SK-N-SH (cell line): ENCODE data around the gene RNF8. TPM values are rescaled to one million over a fixed set of nuclear protein-coding genes. Genes with fewer than 3 reads are reported as not detected.

Experiments
- CTCF ChIA-PET: fragments of 300-600, 350-600 bp; formaldehyde crosslinking; extraction: SDS; loops from one replicate; lab custom pipeline; 2021; lab: Yijun Ruan, JAX
- POLR2A ChIA-PET: fragments of 350-600 bp; sonication (Branson Sonifier 250); formaldehyde crosslinking; extraction: SDS; loops from one replicate; lab custom pipeline; 2020; ENCODE audit warnings: antibody characterized with exemption, inconsistent platforms; lab: Yijun Ruan, JAX
- DNase-seq: peaks from one replicate; pipeline ENCODE4 v3.0.0; 2012
- H2AFZ ChIP-seq: fragments of 200-600 bp; sonication (generic); 2 replicates; pipeline ENCODE4 v1.8.1; 2016; ENCODE audit warnings: antibody characterized with exemption, mild to moderate bottlenecking, low read depth
- H3F3A ChIP-seq: fragments of 200-600 bp; sonication (generic); replicated peaks from 2 replicates; pipeline ENCODE3; 2016; ENCODE audit warnings: antibody characterized with exemption, mild to moderate bottlenecking; ENCODE audit not compliant: insufficient read depth
- H3K27ac ChIP-seq, 2 experiments: fragments of 200-500 bp in 1 of 2; fragments of 200-600 bp in 1 of 2; sonication (Bioruptor generic) in 1 of 2; sonication (generic), shearing (Covaris generic) in 1 of 2; 2 replicates each; pipeline versions ENCODE4 v1.5.1 to v1.6.1; 2014 to 2016; ENCODE audit warnings: low read depth in 2 of 2, inconsistent platforms in 1 of 2, low read length in 1 of 2, mild to moderate bottlenecking in 1 of 2, mixed read lengths in 1 of 2
- H3K27me3 ChIP-seq: fragments of 200-600 bp; sonication (generic), shearing (Covaris generic); 2 replicates; pipeline ENCODE4 v1.6.1; 2016; ENCODE audit warnings: mixed run types; ENCODE audit not compliant: insufficient read depth
- H3K36me3 ChIP-seq, 2 experiments: fragments of 200-500 bp in 1 of 2; fragments of 200-600 bp in 1 of 2; sonication (Bioruptor generic) in 1 of 2; sonication (generic) in 1 of 2; replicated peaks in 1 of 2; 2 replicates each; pipeline versions ENCODE3 to v1.5.1; 2014 to 2016; ENCODE audit warnings: low read length in 1 of 2, mild to moderate bottlenecking in 1 of 2; ENCODE audit not compliant: insufficient read depth in 2 of 2, control insufficient read depth in 1 of 2
- H3K4me1 ChIP-seq, 2 experiments: fragments of 200-500 bp in 1 of 2; fragments of 200-600 bp in 1 of 2; sonication (Bioruptor generic) in 1 of 2; sonication (generic), shearing (Covaris generic) in 1 of 2; 2 replicates each; pipeline versions ENCODE4 v1.5.1 to v1.6.1; 2014 to 2016; ENCODE audit warnings: low read depth in 1 of 2, low read length in 1 of 2, mixed run types in 1 of 2; ENCODE audit not compliant: insufficient read depth in 2 of 2, control insufficient read depth in 1 of 2
- H3K4me2 ChIP-seq: fragments of 200-600 bp; sonication (generic), shearing (Covaris generic); 2 replicates; pipeline ENCODE4 v1.6.1; 2017; ENCODE audit warnings: mixed run types
- H3K4me3 ChIP-seq, 2 experiments: fragments of 200-500 bp in 1 of 2; fragments of 200-600 bp in 1 of 2; sonication (Bioruptor generic) in 1 of 2; sonication (generic), shearing (Covaris generic) in 1 of 2; 2 replicates each; pipeline versions ENCODE4 v1.5.1 to v1.8.1; 2014 to 2016; ENCODE audit warnings: low read depth in 2 of 2, inconsistent platforms in 1 of 2, low read length in 1 of 2, mild to moderate bottlenecking in 1 of 2, mixed read lengths in 1 of 2, moderate library complexity in 1 of 2
- H3K79me2 ChIP-seq: fragments of 200-600 bp; sonication (generic); 2 replicates; pipeline ENCODE4 v1.8.1; 2017; ENCODE audit warnings: mild to moderate bottlenecking; ENCODE audit not compliant: insufficient read depth
- H3K9ac ChIP-seq: fragments of 200-600 bp; sonication (generic); 2 replicates; pipeline ENCODE4 v1.6.1; 2017; ENCODE audit warnings: mixed run types
- H3K9me2 ChIP-seq: fragments of 200-600 bp; sonication (generic); 2 replicates; pipeline ENCODE4 v1.6.1; 2017; ENCODE audit warnings: mixed run types
- H3K9me3 ChIP-seq: fragments of 200-600 bp; sonication (generic); 2 replicates; pipeline ENCODE4 v1.6.1; 2017; ENCODE audit warnings: mixed run types, mild to moderate bottlenecking, moderate library complexity
- H4K20me1 ChIP-seq: fragments of 200-600 bp; sonication (generic); 2 replicates; pipeline ENCODE4 v1.6.1; 2017; ENCODE audit warnings: mild to moderate bottlenecking, mixed run types; ENCODE audit not compliant: insufficient read depth
- CHD2 ChIP-seq: fragments of 150-350 bp; IDR thresholded peaks from 2 replicates; pipeline ENCODE4 v1.6.1; 2018; ENCODE audit warnings: low read length; ENCODE audit not compliant: partially characterized antibody
- EZH2phosphoT487 ChIP-seq: fragments of 200-600 bp; sonication (generic); IDR thresholded peaks from 2 replicates; pipeline ENCODE4 v1.6.1; 2017; ENCODE audit warnings: low read depth, mixed run types, mild to moderate bottlenecking, antibody characterized with exemption, moderate library complexity, borderline replicate concordance
- FOXJ3 ChIP-seq: sonication (generic); formaldehyde crosslinking; IDR thresholded peaks from 2 replicates; pipeline ENCODE4 v1.5.1; 2020; ENCODE audit warnings: mild to moderate bottlenecking, missing genetic modification reagents
- GABPA ChIP-seq: IDR thresholded peaks from 2 replicates; pipeline ENCODE4 v1.4.0; 2012; ENCODE audit warnings: low read depth, mild to moderate bottlenecking
- MEF2A ChIP-seq: IDR thresholded peaks from 2 replicates; pipeline ENCODE4 v1.4.0; 2012; ENCODE audit warnings: low read depth, borderline replicate concordance
- MXI1 ChIP-seq: IDR thresholded peaks from 2 replicates; pipeline ENCODE4 v1.6.1; 2012; ENCODE audit warnings: mild to moderate bottlenecking, low read depth, low read length, improper control_type of control experiment
- NFIC ChIP-seq: IDR thresholded peaks from 2 replicates; pipeline ENCODE4 v1.4.0; 2012; ENCODE audit warnings: borderline replicate concordance
- POLR2AphosphoS5 ChIP-seq: IDR thresholded peaks from 2 replicates; pipeline ENCODE4 v1.6.1; 2012; ENCODE audit warnings: low read depth, low read length
- RAD21 ChIP-seq: IDR thresholded peaks from 2 replicates; pipeline ENCODE4 v1.6.1; 2012; ENCODE audit warnings: mild to moderate bottlenecking, low read length
- RCOR1 ChIP-seq: fragments of 150-350 bp; IDR thresholded peaks from 2 replicates; pipeline ENCODE4 v1.6.1; 2017; ENCODE audit warnings: antibody characterized with exemption, low read length
- SIN3A ChIP-seq: IDR thresholded peaks from 2 replicates; pipeline ENCODE4 v1.6.1; 2012; ENCODE audit warnings: low read depth, mild to moderate bottlenecking, low read length, moderate library complexity, borderline replicate concordance
- TAF1 ChIP-seq: IDR thresholded peaks from 2 replicates; pipeline ENCODE4 v1.6.1; 2012; ENCODE audit warnings: low read depth, mild to moderate bottlenecking, low read length, moderate library complexity, borderline replicate concordance
- TCF12 ChIP-seq: IDR thresholded peaks from 2 replicates; pipeline ENCODE4 v1.4.0; 2012
- TEAD4 ChIP-seq: IDR thresholded peaks from 2 replicates; pipeline ENCODE4 v1.4.0; 2012; ENCODE audit warnings: mild to moderate bottlenecking, borderline replicate concordance; ENCODE audit not compliant: insufficient read depth
- YY1 ChIP-seq: IDR thresholded peaks from 2 replicates; pipeline ENCODE4 v1.4.0; 2012; ENCODE audit warnings: low read depth, mild to moderate bottlenecking
- WGBS: methylation state at CpG from one replicate; pipeline ENCODE4 v1.1.6; 2017; ENCODE audit warnings: low lambda C conversion rate; 5-methylcytosine and 5-hydroxymethylcytosine counted together
- polyA plus RNA-seq, 3 experiments: library from polyadenylated mRNA; depleted of rRNA; stranded (reverse); fragments of >200 nt; gene quantifications; 2 replicates each; pipeline ENCODE4 v1.2.3, GENCODE V29; 2012
- TF ChIP-seq, protein P1 (sequence below): IDR thresholded peaks from 2 replicates; pipeline ENCODE4 v1.4.0; 2012; ENCODE audit warnings: low read depth, borderline replicate concordance
- TF ChIP-seq, protein P2 (sequence below): fragments of 150-350 bp; IDR thresholded peaks from 2 replicates; pipeline ENCODE4 v1.6.1; 2017; ENCODE audit warnings: antibody characterized with exemption, low read length, low read depth, borderline replicate concordance
- TF ChIP-seq, protein P3 (sequence below): IDR thresholded peaks from 2 replicates; pipeline ENCODE4; 2012
- TF ChIP-seq, protein P4 (sequence below): IDR thresholded peaks from 2 replicates; pipeline ENCODE4 v1.4.0; 2012; ENCODE audit warnings: low read depth, borderline replicate concordance
- TF ChIP-seq, protein P5 (sequence below): fragments of 200-600 bp; sonication (generic); IDR thresholded peaks from 2 replicates; pipeline ENCODE4 v1.6.1; 2017; ENCODE audit warnings: antibody characterized with exemption, mild to moderate bottlenecking, moderate library complexity

The RNF8 gene
- polyA plus RNA-seq, 1 of the 3 experiments (the other 2 are of a cell fraction): 21.7 TPM

DNA sequence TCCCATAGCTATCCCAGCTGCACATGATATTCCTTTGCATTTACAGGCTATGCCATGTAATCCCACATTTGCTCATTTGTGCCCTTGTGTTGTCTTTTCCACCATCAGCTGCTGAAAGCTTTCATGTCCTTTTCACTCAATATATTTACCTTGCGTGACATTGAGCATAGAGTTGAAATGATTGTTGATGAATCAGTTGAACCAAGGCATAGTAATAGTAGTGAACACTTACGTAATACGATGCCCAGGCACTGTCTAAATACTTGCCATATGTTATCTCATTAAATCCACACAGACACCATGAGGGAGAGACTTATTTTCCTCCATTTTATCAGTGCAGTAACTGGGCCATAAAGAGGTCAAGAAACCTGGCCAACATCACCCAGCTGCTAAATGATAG, 13.1 kb downstream of the RNF8 start:
- no peaks in the 10 kb centered on the region for H4K20me1 ChIP-seq
- H3F3A ChIP-seq: no peaks in the 10 kb centered on the region
- H2AFZ ChIP-seq: no peak overlapping the region
- H3K4me2 ChIP-seq: no peak overlapping the region
- TF ChIP-seq POLR2AphosphoS5: no peak
- no peak for TF ChIP-seq EZH2phosphoT487
- no peak for TF ChIP-seq RAD21
- TF ChIP-seq, protein P1, sequence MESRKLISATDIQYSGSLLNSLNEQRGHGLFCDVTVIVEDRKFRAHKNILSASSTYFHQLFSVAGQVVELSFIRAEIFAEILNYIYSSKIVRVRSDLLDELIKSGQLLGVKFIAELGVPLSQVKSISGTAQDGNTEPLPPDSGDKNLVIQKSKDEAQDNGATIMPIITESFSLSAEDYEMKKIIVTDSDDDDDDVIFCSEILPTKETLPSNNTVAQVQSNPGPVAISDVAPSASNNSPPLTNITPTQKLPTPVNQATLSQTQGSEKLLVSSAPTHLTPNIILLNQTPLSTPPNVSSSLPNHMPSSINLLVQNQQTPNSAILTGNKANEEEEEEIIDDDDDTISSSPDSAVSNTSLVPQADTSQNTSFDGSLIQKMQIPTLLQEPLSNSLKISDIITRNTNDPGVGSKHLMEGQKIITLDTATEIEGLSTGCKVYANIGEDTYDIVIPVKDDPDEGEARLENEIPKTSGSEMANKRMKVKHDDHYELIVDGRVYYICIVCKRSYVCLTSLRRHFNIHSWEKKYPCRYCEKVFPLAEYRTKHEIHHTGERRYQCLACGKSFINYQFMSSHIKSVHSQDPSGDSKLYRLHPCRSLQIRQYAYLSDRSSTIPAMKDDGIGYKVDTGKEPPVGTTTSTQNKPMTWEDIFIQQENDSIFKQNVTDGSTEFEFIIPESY: no peak
- TF ChIP-seq, protein P2, sequence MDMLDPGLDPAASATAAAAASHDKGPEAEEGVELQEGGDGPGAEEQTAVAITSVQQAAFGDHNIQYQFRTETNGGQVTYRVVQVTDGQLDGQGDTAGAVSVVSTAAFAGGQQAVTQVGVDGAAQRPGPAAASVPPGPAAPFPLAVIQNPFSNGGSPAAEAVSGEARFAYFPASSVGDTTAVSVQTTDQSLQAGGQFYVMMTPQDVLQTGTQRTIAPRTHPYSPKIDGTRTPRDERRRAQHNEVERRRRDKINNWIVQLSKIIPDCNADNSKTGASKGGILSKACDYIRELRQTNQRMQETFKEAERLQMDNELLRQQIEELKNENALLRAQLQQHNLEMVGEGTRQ: no peak
- TF ChIP-seq MXI1: no peak
- TF ChIP-seq TCF12: no peak
- TF ChIP-seq YY1: no peak
- TF ChIP-seq CHD2: no peak
- no peak for TF ChIP-seq SIN3A
- no peak for TF ChIP-seq FOXJ3
- TF ChIP-seq RCOR1: no peak
- TF ChIP-seq MEF2A: no peak
- TF ChIP-seq, protein P3, sequence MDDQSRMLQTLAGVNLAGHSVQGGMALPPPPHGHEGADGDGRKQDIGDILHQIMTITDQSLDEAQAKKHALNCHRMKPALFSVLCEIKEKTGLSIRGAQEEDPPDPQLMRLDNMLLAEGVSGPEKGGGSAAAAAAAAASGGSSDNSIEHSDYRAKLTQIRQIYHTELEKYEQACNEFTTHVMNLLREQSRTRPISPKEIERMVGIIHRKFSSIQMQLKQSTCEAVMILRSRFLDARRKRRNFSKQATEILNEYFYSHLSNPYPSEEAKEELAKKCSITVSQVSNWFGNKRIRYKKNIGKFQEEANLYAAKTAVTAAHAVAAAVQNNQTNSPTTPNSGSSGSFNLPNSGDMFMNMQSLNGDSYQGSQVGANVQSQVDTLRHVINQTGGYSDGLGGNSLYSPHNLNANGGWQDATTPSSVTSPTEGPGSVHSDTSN: no peak
- TF ChIP-seq TAF1: no peak
- TF ChIP-seq TEAD4: no peak
- no peak for TF ChIP-seq GABPA
- TF ChIP-seq NFIC: no peak
- TF ChIP-seq, protein P4, sequence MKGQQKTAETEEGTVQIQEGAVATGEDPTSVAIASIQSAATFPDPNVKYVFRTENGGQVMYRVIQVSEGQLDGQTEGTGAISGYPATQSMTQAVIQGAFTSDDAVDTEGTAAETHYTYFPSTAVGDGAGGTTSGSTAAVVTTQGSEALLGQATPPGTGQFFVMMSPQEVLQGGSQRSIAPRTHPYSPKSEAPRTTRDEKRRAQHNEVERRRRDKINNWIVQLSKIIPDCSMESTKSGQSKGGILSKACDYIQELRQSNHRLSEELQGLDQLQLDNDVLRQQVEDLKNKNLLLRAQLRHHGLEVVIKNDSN: no peak
- TF ChIP-seq, protein P5, sequence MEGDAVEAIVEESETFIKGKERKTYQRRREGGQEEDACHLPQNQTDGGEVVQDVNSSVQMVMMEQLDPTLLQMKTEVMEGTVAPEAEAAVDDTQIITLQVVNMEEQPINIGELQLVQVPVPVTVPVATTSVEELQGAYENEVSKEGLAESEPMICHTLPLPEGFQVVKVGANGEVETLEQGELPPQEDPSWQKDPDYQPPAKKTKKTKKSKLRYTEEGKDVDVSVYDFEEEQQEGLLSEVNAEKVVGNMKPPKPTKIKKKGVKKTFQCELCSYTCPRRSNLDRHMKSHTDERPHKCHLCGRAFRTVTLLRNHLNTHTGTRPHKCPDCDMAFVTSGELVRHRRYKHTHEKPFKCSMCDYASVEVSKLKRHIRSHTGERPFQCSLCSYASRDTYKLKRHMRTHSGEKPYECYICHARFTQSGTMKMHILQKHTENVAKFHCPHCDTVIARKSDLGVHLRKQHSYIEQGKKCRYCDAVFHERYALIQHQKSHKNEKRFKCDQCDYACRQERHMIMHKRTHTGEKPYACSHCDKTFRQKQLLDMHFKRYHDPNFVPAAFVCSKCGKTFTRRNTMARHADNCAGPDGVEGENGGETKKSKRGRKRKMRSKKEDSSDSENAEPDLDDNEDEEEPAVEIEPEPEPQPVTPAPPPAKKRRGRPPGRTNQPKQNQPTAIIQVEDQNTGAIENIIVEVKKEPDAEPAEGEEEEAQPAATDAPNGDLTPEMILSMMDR: no peak
- no peak overlapping the region for H3K27ac ChIP-seq
- CTCF ChIA-PET: interaction anchor here (0.5 to 4.2 kb wide), 13 partner anchors 10 to 1127 kb away, joined by 3 to 22 read pairs (median 4); partner anchors contain the start of gene RNF8
- no peaks in the 10 kb centered on the region for H3K9me3 ChIP-seq
- H3K79me2 ChIP-seq: 0 out of 2 replicates have a peak, but pooled peaks cover 4% of the 10 kb centered on the region
- peaks cover 0 to 14% of the 10 kb centered on the region in 2 experiments; a peak in 3 of 4 replicates for H3K4me1 ChIP-seq
- H3K36me3 ChIP-seq: peaks cover 34 to 64% of the 10 kb centered on the region in 2 experiments
- DNase-seq: no peak
- no peak overlapping the region for H3K4me3 ChIP-seq
- H3K9me2 ChIP-seq: no peaks in the 10 kb centered on the region
- H3K27me3 ChIP-seq: no peaks in the 10 kb centered on the region
- H3K9ac ChIP-seq: no peak overlapping the region
- POLR2A ChIA-PET: no interaction called here
- 96% methylated on average over 3 of the region's 3 CpGs for WGBS
